Astrocyte of the cerebellum (primary cell): ENCODE results near the gene MMP17.
"Not testable (repeated sequence)": the region's sequence is repeated elsewhere in the genome, so short reads cannot be mapped to it uniquely, and the experiment has no call there.

Experiments
- DNase-seq: peaks from one replicate; pipeline ENCODE4 v3.0.0-alpha.2; 2011; ENCODE audit warnings: low read depth
- H3K4me3 ChIP-seq: 2 replicates; pipeline ENCODE4 v1.5.1; 2011; ENCODE audit warnings: mild to moderate bottlenecking, low read depth, low read length, moderate library complexity
- CTCF ChIP-seq: IDR thresholded peaks from 2 replicates; pipeline ENCODE4 v1.5.1; 2012; ENCODE audit warnings: low read length, low read depth, moderate library complexity, mild to moderate bottlenecking; ENCODE audit errors: missing control alignments
- in situ Hi-C: cut with HindIII; loops from 2 replicates; pipeline ENCODE4 v1.10.0; 2017; ENCODE audit warnings: low sequenced_read_pairs

Gene MMP17

GRCh38 chr12:131882804-131883520 lies 54.8 kb downstream of the MMP17 start:
- DNase-seq, result no peak
- in situ Hi-C loops, result no loop called here
- no peak for TF ChIP-seq CTCF
- no peak overlapping the region for H3K4me3 ChIP-seq

GRCh38 chr12:131883521-131883900 lies 55.3 kb downstream of the MMP17 start:
- DNase-seq, result no peak
- no peak for TF ChIP-seq CTCF
- in situ Hi-C loops, result no loop called here
- H3K4me3 ChIP-seq, result no peak overlapping the region

GRCh38 chr12:131885076-131885475 lies 56.9 kb downstream of the MMP17 start:
- not testable (repeated sequence) for DNase-seq, H3K4me3 ChIP-seq
- in situ Hi-C loops, result loop anchor here (5.0 kb wide), 1 partner anchor 102 kb away; no protein-coding TSS in a partner anchor

GRCh38 chr12:131885543-131886057 lies 57.4 kb downstream of the MMP17 start:
- in situ Hi-C loops, result loop anchor here (5.0 kb wide), 1 partner anchor 102 kb away; no protein-coding TSS in a partner anchor
- no peak for TF ChIP-seq CTCF
- no peak overlapping the region for H3K4me3 ChIP-seq
- DNase-seq, result no peak

GRCh38 chr12:131891722-131892121 lies 63.5 kb downstream of the MMP17 start:
- H3K4me3 ChIP-seq, DNase-seq, in situ Hi-C loops: not testable (repeated sequence)

GRCh38 chr12:131892711-131893604 lies 64.8 kb downstream of the MMP17 start:
- no peak for DNase-seq
- in situ Hi-C loops, result no loop called here
- no peak overlapping the region for H3K4me3 ChIP-seq
- no peak for TF ChIP-seq CTCF

- DNase-seq, result no peak
- H3K4me3 ChIP-seq, result peak overlapping the region; percentile 3
- TF ChIP-seq CTCF, result no peak
- in situ Hi-C loops, result no loop called here
Measured at GRCh38 chr12:131893605-131894312, 65.6 kb downstream of the MMP17 start.
